NK-92 treated with Interleukin-12 subunit alpha and Interleukin-12 subunit beta, amount 100 ng/mL, for 24 hours (cell line): Measurements from ENCODE around the gene DNAJA1.
"Not testable (repeated sequence)": the region's sequence is repeated elsewhere in the genome, so short reads cannot be mapped to it uniquely, and the experiment has no call there.

ENCODE experiments used
- DNase-seq: peaks from one replicate; lab custom pipeline; 2025; lab: John Stamatoyannopoulos, UW

Gene DNAJA1

GRCh38 chr9:33024966-33025571 lies at the start of gene DNAJA1:
DNAJA1 (plus strand) TSS chr9:33025273; CDS start chr9:33026485, 1,212 bp downstream.
- peak; percentile 86 for DNase-seq

DNA sequence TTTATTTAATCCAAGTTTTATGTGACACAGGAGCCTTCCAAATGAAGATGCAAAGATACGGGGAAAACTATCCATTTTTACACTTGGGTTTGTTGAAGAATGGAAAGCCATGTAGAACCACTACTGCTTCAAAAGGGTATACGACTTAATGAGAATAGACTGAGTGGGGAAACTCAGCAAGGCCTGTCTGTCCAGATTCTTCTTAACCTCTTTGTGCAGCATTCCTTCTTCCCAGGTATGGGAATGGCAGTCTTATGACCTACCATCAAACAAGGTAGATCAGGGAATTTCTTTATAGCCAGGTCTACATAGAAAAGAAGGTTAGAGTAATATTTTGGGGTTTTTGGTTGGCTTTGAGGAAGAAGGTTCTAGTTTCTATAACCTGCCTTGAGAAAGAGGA lies 47.0 kb upstream of the DNAJA1 start:
- DNase-seq = no peak

DNA sequence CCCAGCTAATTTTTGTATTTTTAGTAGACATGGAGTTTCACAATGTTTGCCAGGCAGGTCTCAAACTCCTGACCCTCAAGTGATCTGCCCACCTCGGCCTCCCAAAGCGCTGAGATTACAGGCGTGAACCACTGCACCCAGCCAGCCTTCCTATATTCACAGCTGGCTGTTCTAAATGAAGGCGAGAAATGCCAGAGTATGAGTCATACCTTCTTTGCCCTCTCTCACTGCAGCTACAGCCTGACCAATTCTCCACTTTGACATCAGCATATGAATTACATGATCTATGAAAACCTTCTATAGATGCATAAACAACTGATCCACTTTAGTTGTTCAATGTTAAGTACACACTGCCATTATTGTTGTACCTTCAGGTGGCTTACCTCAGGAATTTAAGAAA lies 38.1 kb upstream of the DNAJA1 start:
- DNase-seq = peak; percentile 16

GRCh38 chr9:32989660-32990059 lies 35.4 kb upstream of the DNAJA1 start:
- no peak for DNase-seq

DNA sequence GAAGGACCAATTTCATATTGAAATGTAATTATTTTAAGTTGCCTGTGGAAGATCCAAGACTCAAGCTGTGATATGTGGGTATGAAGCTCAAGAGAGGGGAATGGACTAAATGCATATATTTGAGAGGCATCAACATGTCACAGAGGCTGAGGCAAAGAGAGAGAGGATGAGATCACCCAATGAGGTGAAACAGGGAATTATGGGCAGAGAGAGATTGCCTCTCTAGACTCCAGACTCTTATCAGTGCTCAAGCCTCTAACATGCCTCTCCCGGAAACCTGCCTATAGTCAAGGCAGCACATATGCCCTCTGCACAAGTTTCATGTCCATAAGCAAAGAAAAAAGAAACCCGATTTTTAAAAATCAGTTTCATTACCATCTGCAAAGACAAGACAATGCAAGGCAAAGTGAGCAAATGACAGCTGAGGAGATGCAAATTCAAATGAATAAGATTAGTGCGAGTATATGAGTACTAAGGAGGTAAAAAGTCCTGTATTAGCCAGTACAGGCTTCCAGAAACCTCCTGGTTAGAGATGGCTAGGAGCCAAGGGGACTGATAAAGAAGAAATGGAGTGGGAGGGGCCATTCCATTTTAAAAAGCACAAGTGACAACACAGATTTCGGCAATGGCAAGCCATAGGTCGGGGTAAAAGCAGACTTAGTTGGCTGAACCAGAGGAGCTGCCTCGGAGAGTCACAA lies 33.0 kb upstream of the DNAJA1 start:
- no peak for DNase-seq

GRCh38 chr9:32992595-32993238 lies 32.4 kb upstream of the DNAJA1 start:
- no peak for DNase-seq

GRCh38 chr9:33000682-33001055 lies 24.4 kb upstream of the DNAJA1 start:
- DNase-seq = peak; percentile 19

DNA sequence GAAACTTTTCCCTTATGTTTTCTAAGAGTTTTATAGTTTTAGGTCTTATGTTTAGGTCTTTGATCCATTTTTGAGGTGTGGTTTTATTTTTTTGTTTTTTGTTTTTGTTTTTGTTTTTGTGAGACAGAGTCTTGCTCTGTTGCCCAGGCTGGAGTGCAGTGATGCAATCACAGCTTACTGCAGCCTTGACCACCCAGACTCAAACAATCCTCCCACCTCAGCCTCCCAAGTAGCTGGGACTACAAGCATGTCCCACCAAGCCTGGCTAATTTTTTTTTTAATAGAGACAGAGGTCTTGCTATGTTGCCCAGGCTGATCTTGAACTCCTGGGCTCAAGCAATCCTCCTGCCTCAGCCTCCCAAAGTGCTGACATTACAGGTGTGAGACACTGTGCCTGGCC lies 19.7 kb upstream of the DNAJA1 start:
- not testable (repeated sequence) for DNase-seq

GRCh38 chr9:33007755-33008154 lies 17.3 kb upstream of the DNAJA1 start:
- no peak for DNase-seq

- DNase-seq = no peak
Measured at GRCh38 chr9:33011831-33012230, 13.2 kb upstream of the DNAJA1 start.

GRCh38 chr9:33012328-33013069 lies 12.6 kb upstream of the DNAJA1 start:
- no peak for DNase-seq

GRCh38 chr9:33013962-33014664 lies 11.0 kb upstream of the DNAJA1 start:
- DNase-seq = no peak

DNA sequence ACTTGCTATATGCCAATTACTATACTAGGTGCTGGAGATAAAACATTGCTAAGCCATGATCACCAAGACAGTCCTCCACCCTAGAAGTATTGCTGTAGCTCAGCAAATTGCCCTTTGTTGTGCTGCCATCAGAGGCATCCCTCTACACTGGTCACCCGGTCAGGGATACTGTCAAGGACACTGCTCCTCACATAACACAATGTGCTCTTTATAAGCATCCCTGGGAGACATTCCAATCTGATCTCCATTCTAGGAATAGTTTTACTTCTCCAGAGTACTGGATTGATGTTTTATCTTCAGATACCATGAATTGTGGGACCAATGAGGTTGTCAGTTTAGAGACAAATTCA lies 10.4 kb upstream of the DNAJA1 start:
- DNase-seq = no peak

DNA sequence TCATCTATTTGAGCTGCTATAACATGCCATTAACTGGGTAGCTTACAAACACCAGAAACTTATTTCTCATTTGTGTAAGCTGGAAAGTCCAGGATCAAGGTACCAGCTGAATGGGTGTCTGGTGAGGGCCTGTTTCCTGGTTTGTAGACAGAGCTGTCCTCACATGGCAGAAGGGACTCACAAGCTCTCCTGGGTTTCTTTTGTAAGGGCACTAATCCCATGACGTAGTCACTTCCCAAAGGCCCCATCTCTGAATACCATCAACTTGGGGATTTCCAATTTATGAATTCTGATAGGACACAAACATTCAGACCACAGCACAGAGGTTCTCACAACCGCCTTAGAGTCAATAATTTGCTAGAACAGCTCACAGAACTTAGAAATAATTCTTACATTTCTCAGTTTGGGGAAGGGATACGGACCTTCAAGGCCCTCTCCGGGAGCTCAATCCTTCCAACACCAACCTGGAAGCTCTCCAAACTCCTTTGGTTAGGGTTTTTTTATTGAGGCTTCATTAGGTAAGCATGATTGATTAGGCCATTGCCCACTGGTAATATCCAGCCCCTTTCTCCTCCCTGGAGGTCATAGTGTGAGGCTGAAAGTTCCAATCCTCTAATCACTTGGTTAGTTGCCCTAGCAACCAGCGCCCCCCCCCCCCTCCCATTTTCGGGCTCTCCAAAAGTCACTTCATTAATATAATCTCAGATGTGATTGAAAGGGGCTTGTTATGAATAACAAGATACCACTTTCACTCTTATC lies 7.6 kb upstream of the DNAJA1 start:
- DNase-seq = no peak

DNA sequence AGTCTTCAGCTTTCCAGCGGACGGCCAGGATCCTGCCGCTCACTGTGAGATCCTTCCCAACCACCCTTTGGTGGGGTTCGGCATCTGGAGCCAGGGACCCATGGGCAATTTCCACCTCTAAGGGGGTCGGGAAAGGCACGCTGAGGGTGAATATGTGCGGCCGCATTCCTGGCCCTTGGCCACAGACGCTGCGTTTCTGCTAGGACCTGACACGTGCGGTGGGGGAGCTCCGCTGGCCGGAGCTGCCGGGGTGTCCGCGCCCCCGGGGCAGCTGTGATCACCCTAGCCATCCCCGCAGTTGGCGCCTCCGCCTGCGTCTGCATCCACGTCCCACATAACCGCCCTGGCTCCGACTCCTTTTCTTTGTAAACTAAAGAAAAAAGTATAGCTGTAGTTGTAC lies 5.3 kb upstream of the DNAJA1 start:
- no peak for DNase-seq

GRCh38 chr9:33022303-33022702 lies 2.8 kb upstream of the DNAJA1 start:
- DNase-seq = no peak

DNA sequence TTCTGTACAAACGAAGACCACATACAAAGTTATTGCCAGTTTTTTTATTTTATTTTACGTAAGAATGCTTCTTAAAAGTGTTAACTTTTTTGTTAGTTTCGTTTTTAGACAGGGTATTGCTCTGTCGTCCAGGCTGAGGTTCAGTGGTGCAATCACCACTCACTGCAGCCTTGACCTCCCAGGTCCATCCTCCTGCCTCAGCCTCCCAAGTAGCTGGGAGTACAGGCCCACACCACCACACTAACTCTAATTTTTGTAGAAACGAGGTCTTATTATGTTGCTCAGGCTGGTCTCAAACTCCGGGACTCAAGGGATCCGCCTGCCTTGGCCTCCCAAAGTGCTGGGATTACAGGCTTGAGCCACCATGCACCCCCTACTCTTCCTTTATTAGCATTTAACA lies 2.3 kb upstream of the DNAJA1 start:
- no peak for DNase-seq

DNA sequence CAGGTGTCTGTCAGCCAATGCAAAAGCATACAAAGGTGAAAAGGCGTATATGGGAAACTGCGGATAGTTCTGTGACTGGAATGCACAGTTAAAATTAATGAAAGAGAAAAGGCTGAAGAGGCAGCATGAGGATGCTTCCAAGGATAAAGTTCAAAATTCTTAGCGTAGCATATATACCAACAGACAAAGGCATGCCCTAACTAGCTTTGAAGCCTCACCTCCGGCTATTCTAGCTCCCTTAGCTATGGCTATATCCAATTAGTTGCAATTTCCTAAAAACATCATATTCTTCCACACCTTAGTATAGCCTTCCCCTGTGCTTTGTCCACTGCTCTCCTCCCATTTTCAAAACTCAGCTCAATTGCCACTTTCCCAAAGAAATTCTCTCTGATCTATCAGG lies 1.4 kb upstream of the DNAJA1 start:
- no peak for DNase-seq

DNA sequence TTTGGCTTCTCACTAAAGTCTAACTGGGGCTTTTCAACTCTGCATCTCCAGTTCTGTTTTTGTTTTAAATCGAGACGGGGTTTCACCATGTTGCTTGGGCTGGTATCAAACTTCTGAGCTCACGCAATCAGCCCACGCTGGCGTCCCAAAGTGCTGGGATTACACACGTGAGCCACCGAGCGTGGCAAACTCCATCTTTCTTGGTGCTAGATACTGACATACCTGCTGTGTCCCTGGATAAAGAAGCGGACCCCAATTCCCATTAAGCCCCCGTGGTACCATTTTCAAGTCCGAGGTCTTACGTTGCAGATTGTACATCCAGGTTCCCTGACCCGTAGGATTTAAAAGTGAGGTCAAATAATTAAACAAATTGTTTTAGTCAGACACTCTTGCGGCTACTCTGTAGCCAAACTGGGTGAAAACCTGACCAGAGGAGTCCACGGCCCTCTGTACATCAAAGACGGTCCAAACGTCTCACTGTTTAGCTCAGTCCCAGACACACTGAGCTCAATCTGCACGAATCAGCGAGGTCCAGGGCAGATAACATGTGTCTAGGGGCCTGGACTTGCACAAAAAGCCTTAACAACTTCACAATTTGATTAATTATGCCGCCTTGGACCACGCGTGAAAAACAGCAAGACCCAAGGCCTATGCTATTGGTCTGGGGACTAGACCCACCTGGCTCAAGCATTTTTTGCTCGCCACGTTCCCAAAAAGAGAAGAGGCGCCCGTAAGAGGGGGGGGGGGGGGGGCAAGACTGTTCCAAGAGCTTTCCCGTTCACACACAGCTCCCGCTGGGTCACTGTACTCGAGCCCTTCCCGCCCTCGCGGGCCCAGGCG lies 727 bp upstream of the DNAJA1 start:
- DNase-seq = no peak

GRCh38 chr9:33025572-33026342 lies 684 bp downstream of the DNAJA1 start:
- DNase-seq = peak; percentile 68
